GM21447 (cell line): ENCODE results near the gene SAMD8.
"Not testable (repeated sequence)": the region's sequence is repeated elsewhere in the genome, so short reads cannot be mapped to it uniquely, and the experiment has no call there.

ENCODE experiments used
- ATAC-seq: cut with Tn5 transposase; IDR thresholded peaks from one replicate; pipeline ENCODE4 v1.9.1; 2021; ENCODE audit not compliant: unreplicated experiment

SAMD8 gene

DNA sequence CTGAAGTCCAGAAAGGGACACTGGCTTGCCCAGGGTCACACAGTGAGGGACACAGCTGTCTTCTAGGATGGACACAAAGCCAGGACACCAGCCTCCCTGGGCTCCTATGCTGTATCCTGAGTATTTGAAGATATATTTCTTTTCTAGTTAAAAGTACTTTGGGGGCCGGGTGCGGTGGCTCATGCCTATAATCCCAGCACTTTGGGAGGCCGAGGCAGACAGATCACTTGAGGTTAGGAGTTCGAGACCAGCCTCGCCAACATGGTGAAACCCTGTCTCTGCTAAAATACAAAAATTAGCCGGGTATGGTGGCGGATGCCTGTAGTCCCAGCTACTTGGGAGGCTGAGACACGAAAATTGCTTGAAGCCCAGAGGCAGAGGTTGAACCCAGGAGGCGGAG lies 4.6 kb upstream of the SAMD8 start:
- ATAC-seq: not testable (repeated sequence)

DNA sequence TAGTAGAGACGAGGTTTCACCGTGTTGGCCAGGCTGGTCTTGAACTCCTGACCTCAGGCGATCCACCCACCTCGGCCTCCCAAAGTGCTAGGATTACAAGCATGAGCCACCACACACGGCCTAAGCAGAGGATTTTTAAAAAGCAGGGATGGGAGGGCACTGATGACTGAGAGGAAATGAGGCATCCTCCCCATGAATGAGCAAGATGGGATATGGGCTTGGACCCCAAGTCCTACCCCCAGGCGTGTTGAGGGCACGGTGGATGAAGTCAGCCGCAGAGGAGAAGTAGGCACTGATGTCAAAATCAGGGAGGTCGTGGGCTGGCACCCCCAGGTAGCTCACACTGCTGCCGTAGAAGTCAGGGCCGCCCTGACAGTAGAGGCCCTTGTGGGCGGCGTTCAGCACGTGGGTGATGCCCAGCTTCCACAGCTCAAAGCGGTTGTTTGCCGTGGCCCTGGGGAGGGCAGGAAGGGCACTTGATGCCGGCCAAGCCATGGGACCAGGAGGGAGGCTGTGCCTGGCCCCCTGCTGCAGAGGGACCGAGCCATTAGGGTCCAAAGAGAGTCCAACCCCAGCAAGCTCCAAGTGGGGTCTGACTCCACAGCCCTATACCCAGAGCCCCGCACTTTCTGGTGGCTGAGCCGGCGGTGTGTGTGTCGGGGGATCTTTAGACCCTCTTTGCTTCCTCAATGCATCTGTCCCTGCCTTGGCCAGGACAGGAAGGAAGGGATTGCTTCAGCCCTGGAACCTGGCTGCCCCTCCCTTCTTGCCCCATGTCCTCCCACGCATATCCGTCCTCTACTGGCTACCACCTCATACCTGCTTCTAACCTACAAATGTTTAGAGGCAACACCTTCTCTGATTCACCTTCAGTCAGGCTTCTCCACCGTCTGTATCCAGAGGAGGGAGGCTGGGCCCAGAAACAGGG lies 3.4 kb upstream of the SAMD8 start:
- no peak for ATAC-seq

DNA sequence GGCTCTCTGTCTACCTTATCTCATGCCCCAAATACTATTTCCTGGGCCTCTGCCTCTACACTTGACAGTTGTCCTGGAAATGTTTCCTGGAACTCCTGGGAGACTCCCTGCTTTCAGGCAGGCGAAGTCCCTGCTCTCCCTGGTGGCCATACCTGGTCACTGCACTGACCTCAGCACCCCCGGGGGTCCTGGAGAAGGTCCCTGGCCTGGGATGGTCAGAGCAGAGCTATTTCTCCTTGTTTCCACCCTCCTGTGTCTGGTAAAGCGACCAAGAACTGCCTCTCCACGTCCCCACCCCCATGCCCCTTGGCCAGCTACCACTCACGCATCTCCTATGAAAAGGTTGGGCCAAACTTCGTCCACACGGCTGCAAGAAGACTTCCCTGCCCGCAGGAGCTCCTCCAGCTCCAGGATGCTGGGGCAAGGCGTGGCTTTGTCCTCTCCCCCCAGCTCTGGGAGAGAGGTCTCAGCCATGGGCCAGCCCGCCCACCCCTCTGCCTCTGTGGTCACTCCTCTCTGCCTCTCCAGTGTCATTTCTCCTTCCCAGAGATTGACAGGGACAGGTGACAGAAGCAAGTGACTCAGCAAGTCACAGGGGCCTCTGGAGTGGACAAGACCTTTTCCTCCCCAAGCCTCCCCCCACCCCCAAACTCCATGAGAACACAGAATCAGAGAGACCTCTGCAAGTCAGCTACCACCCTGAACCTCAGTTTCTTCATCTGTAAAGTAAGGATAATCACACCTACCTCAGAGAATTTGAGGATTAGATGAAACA lies 2.6 kb upstream of the SAMD8 start:
- no peak for ATAC-seq

DNA sequence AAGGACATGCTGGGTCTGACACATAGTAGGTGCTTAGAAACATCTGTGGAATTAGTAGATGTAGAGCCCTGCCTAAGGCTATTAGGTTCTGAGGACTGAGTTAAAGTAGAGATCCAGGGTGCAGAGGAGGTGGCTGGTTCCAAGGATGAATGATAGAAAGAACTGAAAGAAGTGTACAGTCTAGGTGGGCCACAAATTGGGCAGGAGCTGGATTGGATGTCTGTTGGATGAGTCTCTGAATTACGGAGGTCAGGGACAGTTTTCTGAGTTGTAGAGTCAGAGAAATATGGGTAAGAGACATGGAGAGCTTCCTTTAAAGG lies 2.0 kb upstream of the SAMD8 start:
- ATAC-seq: no peak

DNA sequence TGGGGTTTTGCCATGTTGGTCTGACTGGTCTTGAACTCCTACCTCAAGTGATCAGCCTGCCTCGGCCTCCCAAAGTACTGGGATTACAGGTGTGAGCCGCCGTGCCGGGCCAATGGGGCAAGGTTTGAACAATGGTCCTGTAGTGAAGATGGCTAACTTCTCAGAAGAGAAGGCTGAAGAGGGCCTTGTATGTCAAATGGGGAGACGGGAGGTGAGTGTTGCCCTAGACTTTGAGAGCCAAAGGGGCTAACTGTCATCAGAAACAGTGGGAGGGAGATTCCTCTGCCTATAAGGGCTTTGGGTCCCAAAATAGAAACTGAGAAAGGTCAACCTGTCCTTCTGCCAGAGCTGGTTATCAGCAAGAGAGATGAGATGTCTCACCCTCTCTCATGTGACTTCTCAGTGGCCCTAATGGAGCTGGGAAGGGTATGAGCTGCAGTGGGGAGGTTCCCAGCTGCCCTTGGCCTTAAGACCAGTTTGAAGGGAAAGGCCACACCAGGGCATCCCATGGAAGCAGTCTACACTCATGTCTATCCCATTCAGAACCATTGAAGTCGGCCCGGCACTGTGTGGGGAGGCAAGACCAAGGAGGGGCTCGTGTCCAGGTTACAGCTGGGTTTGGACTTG lies 1.3 kb upstream of the SAMD8 start:
- ATAC-seq: no peak

DNA sequence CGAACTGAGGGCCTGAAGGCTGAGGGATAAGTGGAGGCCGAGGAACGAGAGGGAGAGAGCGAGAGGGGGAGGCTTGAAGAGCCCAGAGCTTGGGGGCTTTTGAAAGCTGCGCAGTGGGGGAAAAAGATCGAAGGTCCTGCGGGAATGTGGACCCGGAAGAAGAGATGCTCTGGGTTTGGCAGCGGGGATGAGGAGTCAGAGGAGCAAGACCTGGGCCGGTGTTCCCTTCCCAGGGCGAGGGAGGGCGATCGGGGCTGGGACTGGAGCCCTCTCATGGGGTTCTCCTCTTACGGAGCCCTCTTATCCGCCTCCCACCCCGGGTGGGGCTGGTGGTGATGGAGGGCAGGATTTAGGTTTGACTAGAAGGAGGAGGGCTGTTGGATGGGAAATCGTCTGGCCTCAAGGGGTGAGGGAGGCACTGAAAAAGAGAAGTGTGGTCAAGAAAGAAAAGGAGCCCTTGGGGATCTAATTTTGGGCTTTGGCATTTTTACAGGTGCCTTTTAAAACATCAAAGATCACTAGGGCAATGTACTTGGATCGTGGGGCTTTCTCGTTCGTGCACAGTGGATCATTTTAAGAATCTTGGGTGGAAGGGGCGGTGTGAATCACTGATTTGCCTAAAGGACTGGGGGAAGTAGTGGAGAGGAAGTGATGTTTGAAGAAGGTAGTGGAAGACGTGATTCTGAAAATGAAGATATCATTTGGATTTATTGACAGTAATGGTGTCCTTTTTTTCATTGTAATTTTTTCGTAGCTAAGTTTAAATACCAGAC lies 637 bp downstream of the SAMD8 start:
- ATAC-seq: peak; percentile 31

DNA sequence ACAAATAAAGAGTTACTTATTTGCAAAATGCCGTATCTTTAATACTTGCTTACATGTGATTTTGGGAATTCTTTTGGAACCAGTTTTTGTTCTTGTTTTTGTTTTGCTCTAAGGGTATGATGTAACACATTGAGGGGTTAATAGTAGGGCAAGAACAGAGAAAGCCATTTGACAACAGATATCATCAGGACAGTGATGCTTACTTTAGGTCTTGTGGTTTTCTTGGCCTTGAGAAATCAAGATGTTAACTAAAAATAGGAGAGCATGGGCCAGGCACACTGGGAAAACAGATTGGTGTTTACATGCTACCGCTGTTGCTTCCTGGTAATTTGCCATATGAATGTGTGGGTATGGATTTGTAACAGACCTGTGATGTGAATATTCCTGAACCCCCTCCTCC lies 3.7 kb downstream of the SAMD8 start:
- ATAC-seq: no peak

DNA sequence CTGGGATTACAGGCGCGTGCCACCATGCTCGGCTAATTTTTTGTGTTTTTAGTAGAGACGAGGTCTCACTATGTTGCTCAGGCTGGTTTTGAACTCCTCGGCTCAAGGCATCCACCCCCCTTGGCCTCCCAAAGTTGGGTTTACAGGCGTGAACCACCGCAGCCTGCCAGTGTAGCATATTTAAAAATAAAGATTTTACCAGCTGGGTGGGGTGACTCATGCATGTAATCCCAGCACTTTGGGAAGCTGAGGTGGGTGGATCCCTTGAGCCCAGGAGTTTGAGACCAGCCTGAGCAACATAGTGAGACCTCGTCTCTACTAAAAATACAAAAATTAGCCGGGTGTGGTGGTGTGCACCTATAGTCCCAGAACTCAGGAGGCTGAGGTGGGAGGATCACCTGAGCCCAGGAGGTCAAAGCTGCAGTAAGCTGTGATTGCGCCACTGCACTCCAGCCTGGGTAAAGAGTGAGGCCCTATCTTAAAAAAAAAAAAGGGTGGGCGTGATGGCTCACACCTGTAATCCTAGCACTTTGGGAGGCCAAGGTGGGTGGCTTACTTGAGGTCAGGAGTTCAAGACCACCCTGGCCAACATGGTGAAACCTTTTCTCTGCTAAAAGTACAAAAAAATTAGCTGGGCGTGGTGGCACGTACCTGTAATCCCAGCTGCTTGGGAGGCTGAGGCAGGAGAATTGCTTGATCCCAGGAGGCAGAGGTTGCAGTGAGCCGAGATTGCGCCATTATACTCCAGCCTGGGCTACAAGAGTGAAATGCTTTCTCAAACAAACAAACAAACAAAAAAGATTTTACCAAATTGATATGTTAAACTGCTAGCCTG lies 5.7 kb downstream of the SAMD8 start:
- ATAC-seq: not testable (repeated sequence)

DNA sequence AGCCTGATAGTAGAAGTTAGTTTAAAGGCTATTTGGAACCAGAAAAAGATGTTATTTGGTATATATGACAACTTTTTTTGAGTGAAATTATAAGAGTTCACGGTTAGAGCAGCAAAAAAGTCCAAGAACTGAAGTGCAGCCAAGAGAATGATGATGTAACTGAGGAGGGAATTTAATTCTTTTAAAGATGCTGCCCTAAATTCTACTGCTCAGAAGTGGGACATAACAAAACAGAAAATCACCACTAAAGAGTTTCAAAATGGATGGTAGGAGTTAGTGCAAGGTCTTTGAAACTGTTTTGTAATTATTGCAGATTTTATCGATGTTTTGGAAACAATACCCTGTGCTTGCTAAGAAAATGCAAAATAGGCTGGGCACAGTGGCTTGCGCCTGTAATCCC lies 6.5 kb downstream of the SAMD8 start:
- no peak for ATAC-seq

DNA sequence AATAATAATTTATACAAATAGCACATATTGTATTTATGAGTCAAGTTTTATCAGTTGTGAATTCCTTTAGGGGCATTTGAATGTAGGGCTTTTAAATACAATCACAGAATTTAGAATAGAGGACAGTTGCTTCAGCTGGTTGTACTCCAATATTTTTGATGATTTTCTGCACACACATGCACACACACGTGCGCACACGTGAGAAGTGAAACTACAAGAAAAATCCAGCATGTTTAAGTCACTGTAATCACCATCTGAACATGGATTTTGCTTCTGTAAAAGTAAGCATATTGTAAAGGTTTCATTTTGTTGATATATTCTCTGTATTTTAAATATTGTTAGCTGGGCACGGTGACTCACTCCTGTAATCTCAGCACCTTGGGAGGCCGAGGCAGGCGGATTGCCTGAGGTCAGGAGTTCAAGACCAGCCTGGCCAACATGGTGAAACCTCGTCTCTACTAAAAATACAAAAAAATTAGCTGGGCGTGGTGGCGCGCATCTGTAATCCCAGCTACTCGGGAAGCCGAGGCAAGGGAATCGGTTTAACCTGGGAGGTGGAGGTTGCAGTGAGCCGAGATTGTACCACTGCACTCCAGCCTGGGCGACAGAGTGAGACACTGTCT lies 8.1 kb downstream of the SAMD8 start:
- not testable (repeated sequence) for ATAC-seq

DNA sequence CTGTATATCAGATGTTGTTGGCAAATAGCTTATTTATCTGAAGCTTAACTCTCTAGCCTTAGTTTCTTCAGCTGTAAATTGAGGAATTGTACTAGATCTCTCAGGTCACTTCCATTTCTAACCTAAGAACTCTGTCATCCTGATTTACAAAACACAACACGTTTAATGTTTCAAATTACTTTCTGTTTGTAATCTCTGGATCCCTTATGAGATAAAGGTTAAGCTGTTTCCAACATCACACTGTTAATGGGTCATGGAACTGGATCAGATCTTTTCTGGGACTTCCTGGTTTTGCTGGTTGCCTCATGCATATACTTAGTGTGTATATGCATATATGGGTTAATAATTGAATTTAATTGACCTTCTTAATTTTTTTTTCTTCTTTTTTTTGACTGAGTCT lies 9.9 kb downstream of the SAMD8 start:
- no peak for ATAC-seq

DNA sequence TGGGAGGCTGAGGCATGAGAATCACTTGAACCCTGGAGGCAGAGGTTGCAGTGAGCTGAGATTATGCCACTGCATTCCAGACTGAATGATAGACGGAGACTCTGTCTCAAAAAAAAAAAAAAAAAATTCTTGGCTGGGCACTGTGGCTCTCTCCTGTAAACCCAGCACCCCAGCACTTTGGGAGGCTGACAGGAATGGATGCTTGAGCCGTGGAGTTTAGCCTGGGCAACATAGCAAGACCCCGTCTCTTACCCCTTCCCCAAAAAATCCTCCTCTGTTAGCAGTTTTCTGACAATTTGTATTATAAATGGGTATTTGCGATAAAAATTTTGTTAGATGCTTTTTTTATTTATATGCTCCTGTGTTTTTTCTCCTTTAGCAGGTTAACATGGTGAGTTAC lies 11.0 kb downstream of the SAMD8 start:
- ATAC-seq: no peak

DNA sequence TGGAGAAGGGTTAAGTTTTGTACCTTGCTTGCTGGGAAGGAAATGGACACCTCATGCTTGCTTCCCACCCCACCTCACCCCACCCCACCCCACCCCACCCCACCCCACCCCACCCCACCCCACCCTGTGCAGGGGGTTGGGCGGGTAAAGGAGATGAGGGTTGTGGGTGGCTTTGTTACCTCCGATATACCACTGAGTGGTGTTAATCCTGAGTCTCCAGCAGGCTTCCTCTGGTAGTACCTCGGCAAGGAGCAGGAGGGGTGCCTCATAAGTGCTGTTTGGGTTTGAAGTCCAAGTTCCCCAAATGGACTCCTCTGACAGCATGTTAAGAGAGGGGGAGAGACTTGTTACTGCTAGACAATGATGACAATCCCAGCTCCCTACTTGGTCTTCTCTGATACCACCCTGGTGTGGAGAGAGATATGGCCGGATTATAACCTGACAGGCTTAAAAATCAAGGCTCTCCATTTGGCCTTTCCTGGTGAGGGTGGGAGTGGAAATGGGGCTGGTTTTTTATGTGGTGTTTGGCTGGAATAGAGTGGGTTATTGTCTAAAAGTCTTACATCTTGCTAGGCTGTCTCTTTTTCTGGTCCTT lies 11.7 kb downstream of the SAMD8 start:
- ATAC-seq: no peak

DNA sequence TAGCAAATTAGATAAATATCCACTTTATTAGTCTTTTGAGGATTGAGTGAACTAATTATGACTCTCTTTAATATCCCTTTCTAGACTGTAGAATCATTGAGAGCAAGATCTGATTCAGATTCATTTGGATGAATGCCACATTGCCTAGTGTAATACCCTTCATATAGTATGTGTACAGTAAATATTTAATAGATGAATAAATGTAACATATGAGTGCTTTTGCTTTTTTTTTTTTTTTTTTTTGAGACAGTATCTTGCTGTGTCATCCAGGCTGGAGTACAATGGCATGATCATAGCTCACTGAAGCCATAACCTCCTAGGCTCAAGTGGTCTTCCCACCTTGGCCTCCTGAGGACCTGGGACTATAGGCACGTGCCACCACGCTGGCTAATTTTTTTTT lies 14.8 kb downstream of the SAMD8 start:
- no peak for ATAC-seq

DNA sequence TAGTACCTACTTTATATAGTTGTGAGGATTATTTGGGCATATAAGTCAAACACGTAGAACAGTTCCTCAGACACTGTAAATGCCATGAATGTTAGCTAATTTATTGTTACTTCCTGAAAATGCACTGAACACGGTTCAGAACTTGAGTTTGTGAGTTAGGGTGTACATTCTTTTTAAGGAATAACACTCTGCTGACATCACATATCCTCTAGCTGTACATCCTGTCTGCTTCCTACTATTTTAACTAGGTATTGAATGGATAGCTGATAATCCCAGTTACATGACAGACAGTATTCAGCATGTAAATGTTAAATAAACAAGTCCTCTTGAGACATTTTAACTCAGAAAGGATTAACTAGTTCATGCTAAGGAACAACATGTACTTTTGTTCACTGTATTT lies 16.0 kb downstream of the SAMD8 start:
- no peak for ATAC-seq

DNA sequence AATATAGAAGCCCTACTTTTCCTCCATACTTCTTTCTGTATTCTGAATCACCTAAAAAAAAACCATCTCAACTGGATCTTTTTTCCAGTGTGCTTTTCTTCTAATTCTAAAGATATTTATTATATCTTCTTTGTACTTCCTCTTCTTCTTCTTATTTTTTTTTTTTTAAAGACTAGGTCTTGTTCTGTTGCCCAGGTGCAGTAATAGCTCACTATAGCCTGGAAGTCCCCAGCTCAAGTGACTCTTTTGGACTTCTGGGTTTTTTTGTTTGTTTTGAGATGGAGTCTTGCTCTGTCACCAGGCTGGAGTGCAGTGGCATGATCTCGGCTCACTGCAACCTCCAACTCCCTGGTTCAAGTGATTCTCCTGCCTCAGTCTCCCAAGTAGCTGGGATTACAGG lies 17.5 kb downstream of the SAMD8 start:
- ATAC-seq: not testable (repeated sequence)

DNA sequence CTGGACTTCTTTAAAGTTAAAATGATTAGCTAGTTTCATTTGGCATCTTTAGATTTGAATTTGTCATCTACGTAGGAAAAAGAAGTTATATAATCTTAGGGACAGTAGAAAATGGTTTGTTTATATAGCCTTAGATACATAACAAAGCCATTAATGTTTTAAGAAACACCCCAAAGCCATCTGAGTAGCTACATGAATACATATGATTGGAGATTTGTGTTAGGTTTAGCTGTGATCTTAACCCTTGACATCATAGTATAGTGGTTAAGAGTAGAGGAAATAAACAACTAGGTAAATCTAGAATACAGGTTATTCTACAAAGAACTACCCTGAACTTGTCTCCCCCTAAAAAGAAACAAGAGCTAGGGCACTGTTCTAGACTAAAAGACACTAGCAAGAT lies 18.1 kb downstream of the SAMD8 start:
- ATAC-seq: no peak

DNA sequence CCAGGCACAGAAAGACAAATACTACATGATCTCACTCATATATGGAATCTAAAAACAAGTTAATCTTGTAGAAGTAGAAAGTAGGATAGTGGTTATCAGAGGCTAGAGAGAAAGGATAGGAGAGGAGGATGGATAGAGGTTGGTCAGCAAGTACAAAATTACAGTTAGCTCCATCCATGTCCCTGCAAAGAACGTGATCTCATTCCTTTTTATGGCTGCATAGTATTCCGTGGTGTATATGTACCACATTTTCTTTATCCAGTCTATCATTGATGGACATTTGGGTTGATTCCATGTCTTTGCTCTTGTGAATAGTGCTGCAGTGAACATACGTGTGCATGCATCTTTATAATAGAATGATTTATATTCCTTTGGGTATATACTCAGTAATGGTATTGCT lies 22.2 kb downstream of the SAMD8 start:
- not testable (repeated sequence) for ATAC-seq

DNA sequence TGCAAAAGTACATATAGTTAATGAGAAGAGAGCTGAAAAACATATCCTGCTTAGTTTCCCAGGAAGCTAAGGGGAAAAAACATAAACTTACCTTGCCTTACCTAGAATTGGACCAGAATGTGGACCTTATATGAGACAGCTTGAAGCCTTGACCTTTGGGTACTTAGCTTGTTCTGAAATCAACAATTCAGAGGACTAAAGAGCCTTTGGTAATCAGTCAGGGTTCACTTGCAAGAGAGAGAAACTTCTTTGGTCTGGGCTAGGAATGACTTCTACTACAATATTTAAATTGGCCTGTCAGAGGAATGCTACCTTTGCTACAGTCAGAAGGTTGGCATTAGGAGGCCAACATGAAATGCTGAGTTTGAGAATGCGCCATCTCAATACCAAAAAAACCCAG lies 24.9 kb downstream of the SAMD8 start:
- no peak for ATAC-seq
